CD14-positive monocyte (primary cell): ENCODE data around the gene SLC43A2. TPM values are rescaled to one million over a fixed set of nuclear protein-coding genes. Genes with fewer than 3 reads are reported as not detected.

Experiments used
- DNase-seq, 3 donors: peaks; one replicate each; pipeline ENCODE4 v3.0.0-alpha.2; 2011 to 2022
- H2AFZ ChIP-seq: 2 replicates; pipeline ENCODE4 v1.6.0; 2012; ENCODE audit warnings: mild to moderate bottlenecking, low read depth, low read length, inconsistent platforms; ENCODE audit not compliant: insufficient read depth, poor library complexity, severe bottlenecking
- H3K27ac ChIP-seq, 2 donors: 1 replicate in 1 of 2; 2 replicates in 1 of 2; pipeline ENCODE4 v1.5.1; 2012 to 2013; ENCODE audit warnings: low read length in 2 of 2, control low read depth in 1 of 2, inconsistent platforms in 1 of 2, low read depth in 1 of 2, mild to moderate bottlenecking in 1 of 2
- H3K27me3 ChIP-seq, 2 donors: one replicate each; pipeline versions ENCODE4 v1.6.0 to v1.6.1; 2011 to 2013; ENCODE audit warnings: low read length in 2 of 2; ENCODE audit not compliant: control insufficient read depth in 2 of 2, insufficient read depth in 2 of 2
- H3K36me3 ChIP-seq, 2 donors: replicated peaks in 1 of 2; 1 replicate in 1 of 2; 2 replicates in 1 of 2; pipeline versions ENCODE4 v1.5.1 to v1.6.1; 2012 to 2013; ENCODE audit warnings: low read length in 2 of 2, control low read depth in 1 of 2, inconsistent platforms in 1 of 2, mild to moderate bottlenecking in 1 of 2; ENCODE audit not compliant: insufficient read depth in 2 of 2, control insufficient read depth in 1 of 2
- H3K4me1 ChIP-seq, 2 donors: 1 replicate in 1 of 2; 2 replicates in 1 of 2; pipeline versions ENCODE4 v1.5.1 to v1.6.1; 2012 to 2013; ENCODE audit warnings: low read length in 2 of 2, control low read depth in 1 of 2, inconsistent platforms in 1 of 2, mild to moderate bottlenecking in 1 of 2, moderate library complexity in 1 of 2; ENCODE audit not compliant: insufficient read depth in 2 of 2, control insufficient read depth in 1 of 2
- H3K4me2 ChIP-seq: replicated peaks from 2 replicates; pipeline ENCODE3; 2012; ENCODE audit warnings: low read length, moderate library complexity, mild to moderate bottlenecking; ENCODE audit not compliant: poor library complexity, severe bottlenecking; ENCODE audit errors: extremely low read depth
- H3K4me3 ChIP-seq, 3 experiments: fragments of 200-600 bp in 1 of 3; sonication (generic) in 1 of 3; replicated peaks in 1 of 3; 1 replicate in 2 of 3; 2 replicates in 1 of 3; pipeline ENCODE4 v1.5.1; 2011 to 2013; ENCODE audit warnings: low read length in 3 of 3, mild to moderate bottlenecking in 3 of 3, control low read depth in 2 of 3, low read depth in 2 of 3, inconsistent platforms in 1 of 3, moderate library complexity in 1 of 3
- H3K79me2 ChIP-seq: 2 replicates; pipeline ENCODE4 v1.6.0; 2012; ENCODE audit warnings: mild to moderate bottlenecking, control low read depth, inconsistent platforms, low read length, moderate library complexity; ENCODE audit not compliant: insufficient read depth
- H3K9ac ChIP-seq: 2 replicates; pipeline ENCODE4 v1.6.0; 2017; ENCODE audit warnings: low read length, mild to moderate bottlenecking; ENCODE audit not compliant: insufficient read depth, poor library complexity, severe bottlenecking
- H3K9me3 ChIP-seq, 2 donors: replicated peaks in 1 of 2; 1 replicate in 1 of 2; 2 replicates in 1 of 2; pipeline versions ENCODE4 v1.5.1 to v1.6.1; 2012 to 2013; ENCODE audit warnings: low read length in 2 of 2, control low read depth in 1 of 2; ENCODE audit not compliant: control insufficient read depth in 1 of 2, insufficient read depth in 1 of 2
- H4K20me1 ChIP-seq: 2 replicates; pipeline ENCODE4 v1.6.0; 2012; ENCODE audit warnings: mild to moderate bottlenecking, low read length, control low read depth, moderate library complexity; ENCODE audit not compliant: insufficient read depth
- H3K27ac Mint-ChIP-seq, 7 donors: one replicate each; pipeline ENCODE4 v1.8.0; 2020; ENCODE audit warnings: mild to moderate bottlenecking in 7 of 7, mixed read lengths in 7 of 7, moderate library complexity in 6 of 7, inconsistent platforms in 2 of 7
- H3K27me3 Mint-ChIP-seq, 3 donors: one replicate each; pipeline ENCODE4 v1.8.0; 2021 to 2022; ENCODE audit warnings: low read depth in 3 of 3, mild to moderate bottlenecking in 3 of 3, mixed read lengths in 3 of 3, moderate library complexity in 3 of 3, inconsistent platforms in 1 of 3
- H3K36me3 Mint-ChIP-seq, 2 donors: one replicate each; pipeline ENCODE4 v1.8.0; 2020; ENCODE audit warnings: mixed read lengths in 2 of 2, inconsistent platforms in 1 of 2, mild to moderate bottlenecking in 1 of 2
- H3K4me1 Mint-ChIP-seq: one replicate; pipeline ENCODE4 v1.8.0; 2020; ENCODE audit warnings: mild to moderate bottlenecking, mixed read lengths
- H3K4me3 Mint-ChIP-seq, 2 donors: one replicate each; pipeline ENCODE4 v1.8.0; 2020; ENCODE audit warnings: mild to moderate bottlenecking in 2 of 2, mixed read lengths in 2 of 2, moderate library complexity in 1 of 2
- H3K9me3 Mint-ChIP-seq, 7 donors: one replicate each; pipeline ENCODE4 v1.8.0; 2020 to 2022; ENCODE audit warnings: mixed read lengths in 7 of 7, mild to moderate bottlenecking in 6 of 7, moderate library complexity in 6 of 7, inconsistent platforms in 2 of 7
- whole genome bisulfite sequencing: methylation state at CpG from one replicate; pipeline ENCODE4 v1.1.5; 2013; ENCODE audit warnings: missing lambda C conversion rate; ENCODE audit not compliant: insufficient coverage; 5-methylcytosine and 5-hydroxymethylcytosine counted together
- intact Hi-C, 2 donors: fragments of 100-400 bp; cut with micrococcal nuclease; formaldehyde crosslinking; loops; one replicate each; pipeline versions ENCODE4 v1.15.0 to v1.15.1; 2023
- polyA plus RNA-seq, 3 donors: library from polyadenylated mRNA; depleted of rRNA in 1 of 3; unstranded in 2 of 3; stranded (reverse) in 1 of 3; fragments of 300-500 nt in 2 of 3; fragments of >200 nt in 1 of 3; fragmentation: Illumina TruSeq in 2 of 3; gene quantifications; 1 replicate in 2 of 3; 2 replicates in 1 of 3; pipeline ENCODE4 v1.2.3, GENCODE V29; 2012 to 2021
- TF ChIP-seq, protein P1 (sequence below): fragments of 200-600 bp; IDR thresholded peaks from one replicate; pipeline ENCODE4 v1.8.0; 2022; ENCODE audit warnings: antibody characterized with exemption, mild to moderate bottlenecking

Gene SLC43A2
- polyA plus RNA-seq, 3 donors, result 115 to 151 (median 117) TPM

DNA sequence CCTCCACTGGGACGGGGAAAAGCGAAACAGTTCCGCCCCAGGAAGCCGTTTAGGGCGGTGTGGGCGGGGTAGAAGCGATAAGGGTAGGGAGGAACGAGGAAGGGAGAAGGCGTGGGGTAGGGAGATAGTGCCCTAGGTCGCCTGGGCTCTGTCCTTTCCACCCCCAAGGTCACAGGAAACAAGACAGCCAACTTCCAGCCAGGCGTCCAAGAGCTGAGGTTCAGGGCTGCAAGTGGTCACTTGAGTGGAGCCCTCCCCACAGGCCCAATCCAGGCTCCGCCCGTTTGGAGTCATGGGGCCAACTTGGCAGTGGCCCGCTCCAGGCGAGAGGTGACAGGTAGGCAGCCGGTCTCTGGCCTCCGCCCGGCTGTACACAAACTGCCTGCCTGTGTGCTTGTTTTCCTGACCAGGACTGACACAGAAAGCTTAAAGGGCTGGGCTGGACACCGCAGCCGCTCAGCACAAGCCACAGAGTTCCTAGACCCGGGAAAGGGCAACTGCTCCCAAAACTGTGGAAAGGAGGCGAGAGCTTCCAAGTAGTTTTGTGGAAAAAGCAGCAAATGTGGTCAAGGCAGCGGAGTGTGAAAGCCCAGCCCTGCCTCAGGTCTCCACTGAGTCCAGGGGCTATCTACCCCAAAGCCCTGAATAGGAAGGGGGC lies 21.3 kb upstream of the SLC43A2 start, which contains the start of gene RILP:
TSS of gene RILP (minus strand) at position 23 of the 658 bp plus-strand sequence. CDS start 62 bp downstream, outside the sequence.
- peak within 1 kb of the TSS; percentile 91 for H3K9ac ChIP-seq
- intact Hi-C loops, result loop anchor here (2.0 to 10.0 kb wide), 7 partner anchors 21 to 745 kb away; partner anchors contain the start of genes SLC43A2 (in 1 of the 2) and TLCD2 (in 1 of the 2)
- Mint-ChIP-seq H3K4me1 (peaks cover 43% of the 10 kb centered on the region), H3K4me3 (peak within 1 kb of the TSS; percentile 82 to 88), H3K9me3 (no peaks in the 10 kb centered on the region), H3K36me3 (peaks cover 56 to 68% of the 10 kb centered on the region in 2 donors), H3K27ac (peak within 1 kb of the TSS; percentile 74 to 92 (median 87)), H3K27me3 (peaks cover 0 to 13% (median 3%) of the 10 kb centered on the region in 3 donors)
- H3K36me3 ChIP-seq, result peaks cover 44 to 45% of the 10 kb centered on the region in 2 donors
- peak within 1 kb of the TSS; percentile 63 to 80 (median 66) for H3K4me3 ChIP-seq
- H3K79me2 ChIP-seq, result no peaks in the 10 kb centered on the region
- H3K27me3 ChIP-seq, result no peaks in the 10 kb centered on the region
- peaks cover 41 to 52% of the 10 kb centered on the region in 2 donors for H3K4me1 ChIP-seq
- H4K20me1 ChIP-seq, result peaks cover 29% of the 10 kb centered on the region
- peak in 1 of 3 donors; percentile 40 for DNase-seq
- H3K9me3 ChIP-seq, result no peaks in the 10 kb centered on the region
- TF ChIP-seq, protein P1, sequence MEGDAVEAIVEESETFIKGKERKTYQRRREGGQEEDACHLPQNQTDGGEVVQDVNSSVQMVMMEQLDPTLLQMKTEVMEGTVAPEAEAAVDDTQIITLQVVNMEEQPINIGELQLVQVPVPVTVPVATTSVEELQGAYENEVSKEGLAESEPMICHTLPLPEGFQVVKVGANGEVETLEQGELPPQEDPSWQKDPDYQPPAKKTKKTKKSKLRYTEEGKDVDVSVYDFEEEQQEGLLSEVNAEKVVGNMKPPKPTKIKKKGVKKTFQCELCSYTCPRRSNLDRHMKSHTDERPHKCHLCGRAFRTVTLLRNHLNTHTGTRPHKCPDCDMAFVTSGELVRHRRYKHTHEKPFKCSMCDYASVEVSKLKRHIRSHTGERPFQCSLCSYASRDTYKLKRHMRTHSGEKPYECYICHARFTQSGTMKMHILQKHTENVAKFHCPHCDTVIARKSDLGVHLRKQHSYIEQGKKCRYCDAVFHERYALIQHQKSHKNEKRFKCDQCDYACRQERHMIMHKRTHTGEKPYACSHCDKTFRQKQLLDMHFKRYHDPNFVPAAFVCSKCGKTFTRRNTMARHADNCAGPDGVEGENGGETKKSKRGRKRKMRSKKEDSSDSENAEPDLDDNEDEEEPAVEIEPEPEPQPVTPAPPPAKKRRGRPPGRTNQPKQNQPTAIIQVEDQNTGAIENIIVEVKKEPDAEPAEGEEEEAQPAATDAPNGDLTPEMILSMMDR, result no peak
- peak within 1 kb of the TSS; percentile 87 for H3K4me2 ChIP-seq
- 50% methylated on average over 18 of the region's 23 CpGs for WGBS
- H2AFZ ChIP-seq, result peak within 1 kb of the TSS; percentile 84
- peak within 1 kb of the TSS; percentile 76 to 90 for H3K27ac ChIP-seq

DNA sequence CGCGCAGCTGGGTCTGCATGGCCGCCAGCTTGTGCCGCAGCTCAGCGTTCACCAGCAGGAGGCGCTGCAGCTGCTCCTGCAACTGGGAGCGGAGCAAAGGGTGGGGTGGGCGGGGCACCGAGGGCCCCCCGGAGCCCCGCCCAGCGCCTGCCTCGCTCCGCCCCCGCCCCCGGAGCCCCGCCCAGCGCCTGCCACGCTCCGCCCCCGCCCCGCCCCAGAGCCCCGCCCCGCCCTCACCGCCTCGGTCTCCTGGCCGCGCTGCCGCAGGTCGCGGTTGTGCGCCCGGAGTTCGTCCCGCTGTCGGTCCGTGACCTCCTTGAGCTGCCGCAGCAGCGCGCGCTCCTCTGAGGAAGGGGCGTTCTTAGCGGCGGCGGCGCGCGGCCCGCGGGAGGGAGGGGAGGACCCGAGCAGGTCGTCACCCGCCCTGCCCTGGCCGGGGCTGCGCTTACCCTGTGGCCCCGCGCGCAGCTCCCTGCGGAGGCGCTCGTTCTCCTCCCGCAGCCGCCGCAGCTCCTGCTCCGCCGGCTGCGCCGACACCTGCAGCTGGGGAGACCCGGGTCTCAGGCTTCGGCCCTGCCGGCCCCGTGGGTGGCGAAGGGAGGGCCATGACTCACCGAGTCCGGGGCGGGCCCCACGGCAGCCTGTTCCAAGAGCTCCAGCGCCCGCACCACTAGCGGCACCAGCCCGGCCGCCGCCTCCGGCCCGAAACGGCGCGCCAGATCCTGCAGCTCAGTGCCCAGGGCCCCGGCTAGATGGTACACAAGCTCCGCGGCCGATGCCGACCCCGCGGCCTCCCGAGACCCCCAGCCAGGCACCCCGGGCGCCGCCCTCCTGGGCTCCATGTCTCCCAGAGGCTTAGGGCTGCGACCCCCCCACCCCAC lies 20.6 kb upstream of the SLC43A2 start:
- intact Hi-C loops, result loop anchor here (2.0 to 10.0 kb wide), 7 partner anchors 20 to 746 kb away; partner anchors contain the start of genes SLC43A2 (in 1 of the 2) and TLCD2 (in 1 of the 2)
- H3K4me1 ChIP-seq, result peaks cover 49 to 60% of the 10 kb centered on the region in 2 donors

More for the DNA sequence above, 20.6 kb upstream of the SLC43A2 start:
- peaks cover 50% of the 10 kb centered on the region for H3K4me1 Mint-ChIP-seq
- Histone ChIP-seq H3K4me2 (peak overlapping the region; percentile 87), H3K36me3 (peaks cover 37 to 38% of the 10 kb centered on the region in 2 donors), H3K4me3 (peak overlapping the region; percentile 53 to 80 (median 63)), H3K9me3 (no peaks in the 10 kb centered on the region), H3K27me3 (no peaks in the 10 kb centered on the region), H3K9ac (peak overlapping the region; percentile 91), H4K20me1 (peaks cover 23% of the 10 kb centered on the region), H3K79me2 (no peaks in the 10 kb centered on the region), H2AFZ (peak overlapping the region; percentile 84), H3K27ac (peak overlapping the region; percentile 76 to 90)
- peak overlapping the region in 5 of 7 donors; percentile 45 to 88 (median 74) for H3K27ac Mint-ChIP-seq
- peaks cover 0 to 2% (median 0%) of the 10 kb centered on the region in 7 donors for H3K9me3 Mint-ChIP-seq
- H3K27me3 Mint-ChIP-seq, result peaks cover 0 to 17% (median 3%) of the 10 kb centered on the region in 3 donors
- peak overlapping the region; percentile 82 to 88 for H3K4me3 Mint-ChIP-seq
- peaks cover 49 to 60% of the 10 kb centered on the region in 2 donors for H3K36me3 Mint-ChIP-seq
- under 1% methylated on average over 91 of the region's 100 CpGs for WGBS
- TF ChIP-seq, protein P1, result peak; percentile 91
- peak; percentile 93 to 98 (median 96) for DNase-seq
